ENCODE data around the gene HRCT1. TPM values are rescaled to one million over a fixed set of nuclear protein-coding genes. Genes with fewer than 3 reads are reported as not detected.

HRCT1 gene
- total and polyA plus RNA-seq, 3 donors from 2014 or later = 2.5 to 7.1 (median 6.5) TPM

- TF ChIP-seq, protein P1, sequence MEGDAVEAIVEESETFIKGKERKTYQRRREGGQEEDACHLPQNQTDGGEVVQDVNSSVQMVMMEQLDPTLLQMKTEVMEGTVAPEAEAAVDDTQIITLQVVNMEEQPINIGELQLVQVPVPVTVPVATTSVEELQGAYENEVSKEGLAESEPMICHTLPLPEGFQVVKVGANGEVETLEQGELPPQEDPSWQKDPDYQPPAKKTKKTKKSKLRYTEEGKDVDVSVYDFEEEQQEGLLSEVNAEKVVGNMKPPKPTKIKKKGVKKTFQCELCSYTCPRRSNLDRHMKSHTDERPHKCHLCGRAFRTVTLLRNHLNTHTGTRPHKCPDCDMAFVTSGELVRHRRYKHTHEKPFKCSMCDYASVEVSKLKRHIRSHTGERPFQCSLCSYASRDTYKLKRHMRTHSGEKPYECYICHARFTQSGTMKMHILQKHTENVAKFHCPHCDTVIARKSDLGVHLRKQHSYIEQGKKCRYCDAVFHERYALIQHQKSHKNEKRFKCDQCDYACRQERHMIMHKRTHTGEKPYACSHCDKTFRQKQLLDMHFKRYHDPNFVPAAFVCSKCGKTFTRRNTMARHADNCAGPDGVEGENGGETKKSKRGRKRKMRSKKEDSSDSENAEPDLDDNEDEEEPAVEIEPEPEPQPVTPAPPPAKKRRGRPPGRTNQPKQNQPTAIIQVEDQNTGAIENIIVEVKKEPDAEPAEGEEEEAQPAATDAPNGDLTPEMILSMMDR (IDR thresholded peaks at IDR 0.05) = no peak
- no peak for TF ChIP-seq POLR2A (IDR thresholded peaks at IDR 0.05)
- DNase-seq = no peak
- Histone ChIP-seq H3K9me3 (no peaks in the 10 kb centered on the region), H3K4me1 (peaks cover 5% of the 10 kb centered on the region), H3K27me3 (no peaks in the 10 kb centered on the region), H3K4me3 (no peak overlapping the region), H3K27ac (no peak overlapping the region), H3K36me3 (ENCODE audit: low read depth, missing control alignments) (no peaks in the 10 kb centered on the region)
- intact Hi-C loops (cut with DNase I; ENCODE audit: low total_unique reads) = no loop called here
- 84 to 91% methylated on average over 3 of the region's 3 CpGs for WGBS, 2 donors
Measured at GRCh38 chr9:35944841-35945240, 38.8 kb downstream of the HRCT1 start.

GRCh38 chr9:35945341-35946018 lies 39.5 kb downstream of the HRCT1 start:
- Histone ChIP-seq H3K4me1 (peaks cover 5% of the 10 kb centered on the region), H3K27ac (no peak overlapping the region), H3K36me3 (ENCODE audit: low read depth, missing control alignments) (no peaks in the 10 kb centered on the region), H3K4me3 (peak overlapping the region in 1 of 2 donors; percentile 3), H3K9me3 (no peaks in the 10 kb centered on the region), H3K27me3 (no peaks in the 10 kb centered on the region)
- DNase-seq = peak; percentile 85
- WGBS, 2 donors = 21 to 22% methylated on average over 10 of the region's 10 CpGs
- TF ChIP-seq, protein P1 (IDR thresholded peaks at IDR 0.05) = peak; percentile 73 to 84 (median 78)
- TF ChIP-seq POLR2A (IDR thresholded peaks at IDR 0.05) = no peak
- intact Hi-C loops (cut with DNase I; ENCODE audit: low total_unique reads) = no loop called here

DNA sequence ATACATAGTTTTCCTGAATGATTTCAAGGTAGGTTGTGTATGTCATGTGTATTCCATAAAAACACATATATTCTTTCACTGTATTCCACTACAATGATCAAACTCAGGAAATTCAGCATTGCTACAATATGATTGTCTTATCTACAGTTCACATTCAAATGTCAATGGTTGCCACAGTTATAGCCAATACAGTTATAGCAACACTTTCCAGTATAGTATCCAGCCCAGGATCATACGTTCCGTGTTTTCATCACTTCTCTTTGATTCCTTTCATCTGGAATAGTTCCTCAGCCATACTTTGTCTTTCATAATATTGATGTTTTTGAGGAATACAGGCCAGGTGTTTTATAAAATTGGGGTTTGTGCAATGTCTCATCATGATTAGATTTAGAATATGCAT lies 42.4 kb downstream of the HRCT1 start:
- no peak for TF ChIP-seq POLR2A (IDR thresholded peaks at IDR 0.05)
- TF ChIP-seq, protein P1 (IDR thresholded peaks at IDR 0.05) = no peak
- H3K27me3 ChIP-seq = no peaks in the 10 kb centered on the region
- H3K36me3 ChIP-seq (ENCODE audit: low read depth, missing control alignments) = no peaks in the 10 kb centered on the region
- H3K4me3 ChIP-seq = no peak overlapping the region
- no peak overlapping the region for H3K27ac ChIP-seq
- WGBS, 2 donors = 73 to 82% methylated on average over 2 of the region's 2 CpGs
- no peaks in the 10 kb centered on the region for H3K9me3 ChIP-seq
- no peak for DNase-seq
- H3K4me1 ChIP-seq = peaks cover 5% of the 10 kb centered on the region
- intact Hi-C loops (cut with DNase I; ENCODE audit: low total_unique reads) = no loop called here

- Histone ChIP-seq H3K9me3 (no peaks in the 10 kb centered on the region), H3K4me3 (no peak overlapping the region), H3K27ac (no peak overlapping the region), H3K36me3 (ENCODE audit: low read depth, missing control alignments) (no peaks in the 10 kb centered on the region), H3K27me3 (no peaks in the 10 kb centered on the region), H3K4me1 (peaks cover 5% of the 10 kb centered on the region)
- WGBS, 2 donors = 59 to 60% methylated on average over 2 of the region's 2 CpGs
- no peak for DNase-seq
- TF ChIP-seq POLR2A (IDR thresholded peaks at IDR 0.05) = no peak
- TF ChIP-seq, protein P1 (IDR thresholded peaks at IDR 0.05) = no peak
- intact Hi-C loops (cut with DNase I; ENCODE audit: low total_unique reads) = no loop called here
Measured at GRCh38 chr9:35948901-35949318, 42.9 kb downstream of the HRCT1 start.

DNA sequence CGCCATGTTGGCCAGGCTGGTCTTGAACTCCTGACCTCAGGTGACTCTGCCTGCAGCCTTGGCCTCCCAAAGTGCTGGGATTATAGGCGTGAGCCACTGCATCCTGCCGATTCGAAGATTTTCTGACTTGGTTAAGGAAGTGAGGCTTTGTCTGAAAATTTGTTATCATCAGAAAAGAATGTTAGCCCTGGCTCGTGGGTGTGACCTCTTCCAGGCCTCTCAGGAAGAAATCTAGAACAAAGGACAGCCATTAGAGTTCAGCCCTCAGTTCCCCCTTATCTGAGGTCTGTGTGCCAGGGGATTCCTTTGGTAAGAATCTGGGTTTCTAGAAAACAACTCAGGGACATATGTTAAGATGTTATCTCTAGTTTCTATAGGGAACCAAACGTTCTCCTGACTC lies 45.7 kb downstream of the HRCT1 start:
- no peak for DNase-seq
- Histone ChIP-seq H3K36me3 (ENCODE audit: low read depth, missing control alignments) (no peaks in the 10 kb centered on the region), H3K4me3 (no peak overlapping the region), H3K27ac (no peak overlapping the region), H3K4me1 (no peaks in the 10 kb centered on the region), H3K9me3 (no peaks in the 10 kb centered on the region), H3K27me3 (no peaks in the 10 kb centered on the region)
- TF ChIP-seq POLR2A (IDR thresholded peaks at IDR 0.05) = no peak
- TF ChIP-seq, protein P1 (IDR thresholded peaks at IDR 0.05) = no peak
- intact Hi-C loops (cut with DNase I; ENCODE audit: low total_unique reads) = loop anchor here (10.0 kb wide), 2 partner anchors 53 to 233 kb away; no protein-coding TSS in a partner anchor
- 51 to 53% methylated on average over 6 of the region's 6 CpGs for WGBS, 2 donors

Data from testis (tissue), 3 donors.